Activated T-cell treated with anti-CD3 and anti-CD28 coated beads for 4 hours (primary cell): ENCODE results near the gene LARP4B.
"Not testable (repeated sequence)": the region's sequence is repeated elsewhere in the genome, so short reads cannot be mapped to it uniquely, and the experiment has no call there.

Experiments
- DNase-seq: peaks from one replicate; pipeline ENCODE4 v3.0.0-alpha.2; 2020

The LARP4B gene

GRCh38 chr10:955820-956217 is 24.3 kb upstream of the LARP4B start:
- no peak for DNase-seq

DNA sequence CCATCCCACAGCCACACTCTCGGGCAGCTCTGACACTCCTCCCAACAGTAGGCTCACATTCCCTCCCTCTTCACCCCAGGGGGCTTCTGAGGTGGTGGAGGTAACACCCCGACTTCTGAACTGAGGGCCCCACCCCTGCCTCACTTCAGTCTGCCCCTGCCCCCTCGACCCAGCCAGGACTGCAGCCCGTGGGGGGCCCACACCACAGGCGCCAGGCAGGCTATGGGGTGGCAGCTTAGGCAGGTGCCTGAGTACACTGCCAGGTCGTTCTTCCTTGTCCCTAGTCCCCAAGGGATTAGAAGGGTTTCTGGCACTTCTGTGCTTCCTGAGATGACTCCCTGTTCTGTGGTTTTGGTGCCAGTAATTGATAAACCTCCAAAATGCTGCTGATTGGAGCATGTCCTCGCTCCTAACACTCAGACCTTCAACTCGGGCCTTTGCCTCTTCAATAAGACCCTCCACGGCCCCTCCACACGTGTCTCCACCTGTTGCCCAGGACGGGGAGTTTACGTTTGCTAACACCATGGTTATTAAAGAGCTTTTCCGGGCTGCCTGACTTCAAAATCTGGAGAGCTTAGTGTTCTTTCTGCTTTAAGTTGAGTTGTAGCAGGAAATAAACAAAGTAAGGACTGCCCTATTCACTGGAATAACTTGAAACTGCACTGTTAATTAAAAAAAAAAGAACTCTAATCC is 23.8 kb upstream of the LARP4B start:
- no peak for DNase-seq

- DNase-seq, result no peak
Measured at GRCh38 chr10:954396-954795, 22.9 kb upstream of the LARP4B start.

- DNase-seq, result no peak
Measured at GRCh38 chr10:953836-954235, 22.3 kb upstream of the LARP4B start.

- DNase-seq, result no peak
Measured at GRCh38 chr10:949446-949845, 17.9 kb upstream of the LARP4B start.

- DNase-seq, result no peak
Measured at GRCh38 chr10:948347-948746, 16.8 kb upstream of the LARP4B start.

DNA sequence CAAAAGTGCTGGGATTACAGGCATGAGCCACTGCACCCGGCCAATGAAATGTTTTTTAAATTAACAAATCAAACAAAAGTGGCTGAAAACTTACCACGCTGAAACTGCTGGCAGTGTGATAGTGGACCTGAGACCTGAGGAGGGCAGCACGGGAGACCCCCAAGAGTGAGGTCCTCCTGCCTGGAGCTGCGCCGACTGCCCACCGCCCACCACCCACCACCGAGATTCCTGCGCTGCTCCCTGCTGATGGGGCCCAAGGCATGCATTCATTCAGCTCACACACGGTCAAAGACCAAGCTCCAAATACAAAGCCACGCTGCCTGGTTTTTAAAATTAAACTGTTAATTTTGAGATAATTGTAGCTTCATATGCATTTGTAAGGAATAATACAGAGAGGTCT is 16.4 kb upstream of the LARP4B start:
- no peak for DNase-seq

DNA sequence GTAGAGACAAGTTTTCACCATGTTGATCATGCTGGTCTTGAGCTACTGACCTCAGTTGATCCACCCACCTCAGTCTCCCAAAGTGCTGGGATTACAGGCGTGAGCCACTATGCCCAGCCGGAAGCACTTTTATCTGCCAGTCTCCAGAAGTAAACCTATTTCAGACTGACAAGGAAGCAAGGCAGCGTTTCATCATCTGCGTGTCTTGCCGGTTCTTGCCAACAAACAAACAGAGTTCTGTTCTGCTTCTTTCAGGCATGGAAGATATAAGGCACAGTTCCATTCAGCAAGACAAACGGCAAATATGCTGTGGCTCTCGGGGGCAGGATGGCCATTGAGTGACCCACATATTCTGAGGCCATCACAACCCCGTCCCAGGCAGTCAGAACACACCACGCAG is 15.5 kb upstream of the LARP4B start:
- DNase-seq, result no peak

DNA sequence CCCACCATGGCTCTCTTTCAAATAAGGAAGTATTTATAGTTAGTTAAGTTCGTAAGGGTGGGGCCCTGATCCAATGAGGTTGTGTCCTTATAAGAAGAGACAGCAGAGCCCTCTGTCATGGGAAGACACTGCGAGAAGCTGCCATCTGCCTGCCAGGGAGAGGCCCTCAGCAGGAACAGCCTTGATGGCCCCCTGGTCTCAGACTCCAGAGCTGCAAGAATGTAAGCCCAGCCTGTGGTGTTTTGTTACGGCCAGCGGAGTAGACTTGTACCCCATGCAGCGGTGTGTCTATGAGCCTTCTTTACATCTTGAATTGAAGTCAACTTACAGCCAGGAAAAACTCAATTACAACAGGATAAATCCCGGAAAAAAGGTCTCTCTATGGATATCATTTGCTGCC is 14.3 kb upstream of the LARP4B start:
- no peak for DNase-seq

- DNase-seq, result peak; percentile 27
Measured at GRCh38 chr10:944034-944831, 12.7 kb upstream of the LARP4B start.

GRCh38 chr10:943334-944033 is 12.0 kb upstream of the LARP4B start:
- DNase-seq, result no peak

- no peak for DNase-seq
Measured at GRCh38 chr10:938941-939678, 7.6 kb upstream of the LARP4B start.

- DNase-seq, result no peak
Measured at GRCh38 chr10:934746-935406, 3.4 kb upstream of the LARP4B start.

- DNase-seq, result not testable (repeated sequence)
Measured at GRCh38 chr10:934165-934564, 2.7 kb upstream of the LARP4B start.

GRCh38 chr10:932589-932988 is 1.1 kb upstream of the LARP4B start:
- no peak for DNase-seq

GRCh38 chr10:930625-931325 is 730 bp downstream of the LARP4B start:
- no peak for DNase-seq

GRCh38 chr10:929960-930624 is 1.4 kb downstream of the LARP4B start:
- DNase-seq, result no peak

GRCh38 chr10:927131-927530 is 4.4 kb downstream of the LARP4B start:
- DNase-seq, result no peak

DNA sequence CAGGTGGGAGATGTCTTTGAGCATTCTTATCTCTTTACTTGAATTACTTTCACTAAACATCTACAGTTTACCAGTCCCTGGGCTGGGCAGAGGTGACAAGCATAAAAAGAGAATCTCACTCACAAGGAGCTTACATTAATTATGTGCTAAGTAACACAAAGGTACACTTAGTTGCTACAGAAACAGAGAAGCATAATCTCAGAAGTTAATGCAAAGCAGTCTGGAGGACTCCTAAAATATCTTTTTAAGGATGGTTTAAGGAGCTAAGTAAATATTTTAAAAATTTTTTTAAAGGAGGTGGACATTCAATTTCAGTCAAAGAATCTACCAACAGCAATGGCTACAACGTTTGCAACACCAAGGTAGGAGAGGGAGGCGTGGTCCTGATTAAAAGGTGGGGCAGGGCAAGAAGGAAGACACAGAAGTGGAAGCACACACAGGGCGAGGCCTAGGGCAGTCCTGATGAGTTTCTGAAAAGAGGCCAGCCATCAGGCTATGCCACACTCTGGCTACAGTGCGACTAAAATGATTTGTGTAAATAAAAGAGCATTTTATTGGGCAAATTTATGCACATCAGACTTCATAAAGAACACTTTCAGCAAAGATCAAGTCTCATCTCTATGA is 5.3 kb downstream of the LARP4B start:
- no peak for DNase-seq

DNA sequence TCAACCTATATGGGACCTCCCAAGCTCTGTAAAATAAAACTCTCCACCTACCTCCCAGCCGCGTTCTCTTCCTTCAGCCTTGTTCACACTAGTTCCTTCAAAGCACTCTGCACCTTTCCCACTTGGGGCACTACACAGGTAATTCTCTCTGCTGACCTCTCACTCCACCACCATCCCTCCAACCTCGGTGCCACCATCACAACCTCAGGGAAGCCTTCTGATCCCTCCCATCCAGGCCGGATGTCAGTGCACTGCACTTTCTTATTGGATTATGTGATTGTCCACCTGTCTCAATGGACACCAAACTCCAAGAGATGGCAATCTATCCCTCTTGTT is 7.0 kb downstream of the LARP4B start:
- DNase-seq, result no peak
